K562 (cell line): Measurements from ENCODE around the gene RHEB. TPM values are rescaled to one million over a fixed set of nuclear protein-coding genes. Genes with fewer than 3 reads are reported as not detected.
A peak's percentile ranks its signal among the peaks of the same experiment; 100 is the strongest.

Experiments used
- ATAC-seq: fragments of 200-7000 bp; cut with Tn5 transposase; 3 replicates; pipeline ENCODE4 v1.9.1; 2020; ENCODE audit warnings: moderate library complexity
- BruUV-seq: library from RNA; stranded (reverse); fragments of 400-500 nt; replicated peaks from 2 replicates; lab custom pipeline; 2021; lab: Mats Ljungman, UMichigan
- CTCF ChIA-PET: fragments of 300-600 bp; formaldehyde crosslinking; extraction: SDS; loops from one replicate; lab custom pipeline; 2021; ENCODE audit warnings: low intra/inter-chr PET ratio; lab: Yijun Ruan, JAX
- POLR2A ChIA-PET: fragments of 300-600, 350-650 bp; sonication (Branson Sonifier 250); formaldehyde crosslinking; extraction: SDS; loops from one replicate; lab custom pipeline; 2021; ENCODE audit warnings: antibody characterized with exemption, inconsistent platforms; lab: Yijun Ruan, JAX
- DNase-seq, 4 experiments: peaks; one replicate each; pipeline versions ENCODE4 v3.0.0 to v3.0.0-alpha.2; 2011 to 2018; ENCODE audit warnings: low spot score in 3 of 4, mixed read lengths in 3 of 4; ENCODE audit errors: extremely low read depth in 1 of 4
- FAIRE-seq: peaks from 2 replicates; lab custom pipeline; 2011; peaks lifted over from hg19 to GRCh38; lab: Jason Lieb, UNC
- H2AFZ ChIP-seq: 2 replicates; pipeline ENCODE4 v1.6.0; 2011; ENCODE audit warnings: low read depth, low read length, control low read depth, inconsistent platforms
- H3K27ac ChIP-seq: fragments of 200-600 bp; 3 replicates; pipeline ENCODE4 v1.8.0; 2011; ENCODE audit warnings: low read depth, mild to moderate bottlenecking, control low read depth, inconsistent platforms, low read length, moderate library complexity, mixed read lengths; ENCODE audit errors: extremely low read depth
- H3K27me3 ChIP-seq, 2 experiments: fragments of 300-600 bp in 1 of 2; 2 replicates in 1 of 2; 3 replicates in 1 of 2; pipeline versions ENCODE4 v1.6.0 to v1.8.0; 2011; ENCODE audit warnings: inconsistent platforms in 2 of 2, low read length in 2 of 2, mild to moderate bottlenecking in 1 of 2, mixed read lengths in 1 of 2, moderate library complexity in 1 of 2; ENCODE audit not compliant: control insufficient read depth in 2 of 2, insufficient read depth in 2 of 2
- H3K36me3 ChIP-seq: fragments of 300-600 bp; 3 replicates; pipeline ENCODE4 v1.8.0; 2011; ENCODE audit warnings: mild to moderate bottlenecking, low read length, inconsistent platforms; ENCODE audit not compliant: control insufficient read depth, insufficient read depth
- H3K4me1 ChIP-seq, 2 experiments: fragments of 200-600 bp in 1 of 2; replicated peaks in 1 of 2; 2 replicates in 1 of 2; 3 replicates in 1 of 2; pipeline versions ENCODE4 v1.5.1 to v1.8.0; 2011; ENCODE audit warnings: inconsistent platforms in 2 of 2, low read length in 2 of 2, mild to moderate bottlenecking in 1 of 2, mixed read lengths in 1 of 2, moderate library complexity in 1 of 2; ENCODE audit not compliant: control insufficient read depth in 2 of 2, insufficient read depth in 2 of 2
- H3K4me2 ChIP-seq: 2 replicates; pipeline ENCODE4 v1.6.1; 2011; ENCODE audit warnings: low read length, control low read depth, inconsistent platforms, mixed read lengths; ENCODE audit not compliant: insufficient read depth
- H3K4me3 ChIP-seq: fragments of 200-600 bp; sonication (generic), shearing (Covaris generic); 2 replicates; pipeline ENCODE4 v1.5.1; 2016; ENCODE audit warnings: control low read depth, inconsistent platforms
- H3K79me2 ChIP-seq: fragments of 200-600 bp; 3 replicates; pipeline ENCODE4 v1.8.0; 2011; ENCODE audit warnings: low read length, inconsistent platforms; ENCODE audit not compliant: control insufficient read depth, insufficient read depth
- H3K9ac ChIP-seq, 2 experiments: 2 replicates each; pipeline versions ENCODE4 v1.6.0 to v1.6.1; 2011; ENCODE audit warnings: low read depth in 2 of 2, low read length in 2 of 2, control low read depth in 1 of 2, inconsistent platforms in 1 of 2, mild to moderate bottlenecking in 1 of 2, mixed read lengths in 1 of 2; ENCODE audit not compliant: insufficient read depth in 1 of 2
- H3K9me1 ChIP-seq: one replicate; pipeline ENCODE4 v1.6.0; 2011; ENCODE audit warnings: inconsistent platforms, mild to moderate bottlenecking, low read length, moderate library complexity; ENCODE audit not compliant: control insufficient read depth, insufficient read depth
- H3K9me3 ChIP-seq: replicated peaks from 2 replicates; pipeline ENCODE4 v1.5.1; 2011; ENCODE audit warnings: low read depth, low read length, inconsistent platforms; ENCODE audit not compliant: control insufficient read depth, insufficient read depth
- H4K20me1 ChIP-seq: replicated peaks from 2 replicates; pipeline ENCODE4 v1.6.1; 2011; ENCODE audit warnings: low read length, inconsistent platforms, mixed read lengths; ENCODE audit not compliant: control insufficient read depth, insufficient read depth
- C11orf30 ChIP-seq: fragments of 450-650 bp; IDR thresholded peaks from 2 replicates; pipeline ENCODE4 v1.6.1; 2016; ENCODE audit warnings: low read depth, mild to moderate bottlenecking
- GABPB1 ChIP-seq: sonication (generic); formaldehyde crosslinking; IDR thresholded peaks from 2 replicates; pipeline ENCODE4 v1.8.0; 2022; ENCODE audit warnings: mild to moderate bottlenecking, missing genetic modification reagents
- TSHZ1 ChIP-seq: fragments of 250-450 bp; sonication (Bioruptor Pico); IDR thresholded peaks from 2 replicates; pipeline ENCODE4 v1.4.0; 2020; ENCODE audit warnings: mild to moderate bottlenecking, moderate library complexity
- ZHX1 ChIP-seq: fragments of 150-350 bp; conservative IDR thresholded peaks from 2 replicates; pipeline ENCODE4 v1.6.1; 2014; ENCODE audit warnings: low read length
- ZNF316 ChIP-seq: fragments of 450-650 bp; IDR thresholded peaks from 2 replicates; pipeline ENCODE4 v1.6.1; 2016
- in situ Hi-C: fragments of 300-500 bp; cut with MboI; formaldehyde crosslinking; loops from 4 replicates; pipeline ENCODE4 v1.15.0; 2018; ENCODE audit warnings: inconsistent platforms, mixed read lengths
- intact Hi-C: fragments of 100-400 bp; cut with micrococcal nuclease; formaldehyde crosslinking; loops from 2 replicates; pipeline ENCODE4 v1.14.2; 2022
- polyA plus RNA-seq, 8 experiments: library from polyadenylated mRNA; depleted of rRNA in 4 of 8; stranded (reverse) in 5 of 8; unstranded in 3 of 8; fragments of >200 nt; fragmentation: Nextera tagmentation in 2 of 8; fragmentation: Illumina TruSeq in 1 of 8; extraction: Ambion mirVana in 2 of 8; extraction: Trizol in 1 of 8; gene quantifications; 2 replicates each; pipeline versions ENCODE4 v1.2.1 to v1.2.3, GENCODE V29; 2011 to 2014; ENCODE audit warnings: inconsistent platforms in 1 of 8, missing spikeins in 1 of 8
- total RNA-seq, 7 experiments: library from RNA; depleted of rRNA in 6 of 7; stranded (reverse); fragments of >200 nt in 6 of 7; fragmentation: Illumina TruSeq in 2 of 7; extraction: Trizol in 2 of 7; gene quantifications; 2 replicates each; pipeline versions ENCODE4 v1.2.1 to v1.2.3, GENCODE V29; 2011 to 2021; ENCODE audit warnings: low replicate concordance in 1 of 7

RHEB gene
- total and polyA plus RNA-seq, 9 of the 15 experiments (the other 6 are each of a cell fraction or from before 2014, with no cell fraction given): 28.5 to 249 (median 182) TPM

- H3K9me1 ChIP-seq: no peaks in the 10 kb centered on the region
- no peak overlapping the region for H3K27ac ChIP-seq
- no peak for ATAC-seq
- peak; percentile 70 for TF ChIP-seq ZNF316
- TF ChIP-seq TSHZ1 (CRISPR knock-in tag): no peak
- no peak for TF ChIP-seq GABPB1 (CRISPR knock-in tag)
- TF ChIP-seq ZHX1: no peak
- peak; percentile 40; the same call in 1 of the 2 replicates for TF ChIP-seq C11orf30
- TF ChIP-seq, all 486 proteins: peak for 2
- no peak overlapping the region for H2AFZ ChIP-seq
- intact Hi-C loops: no loop called here
- no peak for FAIRE-seq
- no peak overlapping the region for H3K9ac ChIP-seq
- no peaks in the 10 kb centered on the region for H3K79me2 ChIP-seq
- H4K20me1 ChIP-seq: no peaks in the 10 kb centered on the region
- H3K27me3 ChIP-seq: peaks cover 58 to 74% of the 10 kb centered on the region in 2 experiments
- no peaks in the 10 kb centered on the region for H3K4me1 ChIP-seq
- no TSS peak for BruUV-seq
- in situ Hi-C loops: no loop called here
- no peak overlapping the region for H3K4me2 ChIP-seq
- H3K9me3 ChIP-seq: no peaks in the 10 kb centered on the region
- POLR2A ChIA-PET: no interaction called here
- no peak for DNase-seq
- H3K36me3 ChIP-seq: no peaks in the 10 kb centered on the region
- CTCF ChIA-PET: no interaction called here
- no peak overlapping the region for H3K4me3 ChIP-seq
Observed at GRCh38 chr7:151544183-151544582, 24.5 kb upstream of the RHEB start.
